Type B pancreatic cell (in vitro differentiated cells): ENCODE measurements around the gene TPCN2. TPM values are rescaled to one million over a fixed set of nuclear protein-coding genes. Genes with fewer than 3 reads are reported as not detected.

Experiments used
- DNase-seq: peaks from one replicate; pipeline ENCODE4 v3.0.0; 2021; ENCODE audit warnings: mixed read lengths; ENCODE audit not compliant: unreplicated experiment; ENCODE audit errors: extremely low spot score
- H3K27ac Mint-ChIP-seq: 2 replicates; pipeline ENCODE4 v1.8.0; 2021; ENCODE audit warnings: mild to moderate bottlenecking, mixed read lengths
- H3K27me3 Mint-ChIP-seq: 2 replicates; pipeline ENCODE4 v1.8.0; 2021; ENCODE audit warnings: mixed read lengths
- H3K36me3 Mint-ChIP-seq: 2 replicates; pipeline ENCODE4 v1.8.0; 2021; ENCODE audit warnings: mixed read lengths
- H3K4me1 Mint-ChIP-seq: one replicate; pipeline ENCODE4 v1.8.0; 2021; ENCODE audit warnings: mixed read lengths; ENCODE audit not compliant: unreplicated experiment
- H3K4me3 Mint-ChIP-seq: 2 replicates; pipeline ENCODE4 v1.8.0; 2021; ENCODE audit warnings: mild to moderate bottlenecking, mixed read lengths
- H3K9me3 Mint-ChIP-seq: 2 replicates; pipeline ENCODE4 v1.8.0; 2021; ENCODE audit warnings: mixed read lengths
- total RNA-seq: library from RNA; stranded (reverse); gene quantifications from 2 replicates; pipeline ENCODE4 v1.2.1, GENCODE V29; 2021; ENCODE audit warnings: low replicate concordance
- TF ChIP-seq, protein P1 (sequence below): fragments of 200-600 bp; sonication (generic); conservative IDR thresholded peaks from 2 replicates; pipeline ENCODE4 v1.5.0; 2021; ENCODE audit warnings: antibody characterized with exemption, mild to moderate bottlenecking

Gene TPCN2
- total RNA-seq, 1 donor from 2014 or later, result 19.5 TPM

DNA sequence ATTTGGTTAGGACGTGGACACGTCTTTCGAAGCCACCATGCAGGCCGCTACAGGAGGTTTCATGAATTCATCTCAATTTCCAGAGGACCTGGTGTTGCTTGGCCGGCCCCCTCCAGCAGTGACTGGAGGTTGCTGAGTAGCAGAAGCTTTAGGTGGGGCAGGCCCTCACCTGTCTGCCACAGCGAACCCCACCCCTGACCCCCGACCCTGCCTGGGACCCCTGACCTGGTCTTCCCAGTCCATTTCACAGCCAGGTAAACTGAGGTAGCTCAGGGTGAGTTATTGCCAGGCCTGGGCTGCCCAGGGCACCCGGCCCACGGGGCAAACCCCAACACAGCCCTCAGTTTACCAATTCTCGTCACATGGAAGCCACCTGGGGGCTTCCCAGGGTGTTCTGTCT is 67.9 kb downstream of the TPCN2 start:
- no peak for DNase-seq
- peaks cover 2% of the 10 kb centered on the region for H3K27me3 Mint-ChIP-seq
- peaks cover 16% of the 10 kb centered on the region for H3K4me1 Mint-ChIP-seq
- H3K27ac Mint-ChIP-seq, result no peak overlapping the region
- no peaks in the 10 kb centered on the region for H3K36me3 Mint-ChIP-seq
- H3K4me3 Mint-ChIP-seq, result no peak overlapping the region
- TF ChIP-seq, protein P1, sequence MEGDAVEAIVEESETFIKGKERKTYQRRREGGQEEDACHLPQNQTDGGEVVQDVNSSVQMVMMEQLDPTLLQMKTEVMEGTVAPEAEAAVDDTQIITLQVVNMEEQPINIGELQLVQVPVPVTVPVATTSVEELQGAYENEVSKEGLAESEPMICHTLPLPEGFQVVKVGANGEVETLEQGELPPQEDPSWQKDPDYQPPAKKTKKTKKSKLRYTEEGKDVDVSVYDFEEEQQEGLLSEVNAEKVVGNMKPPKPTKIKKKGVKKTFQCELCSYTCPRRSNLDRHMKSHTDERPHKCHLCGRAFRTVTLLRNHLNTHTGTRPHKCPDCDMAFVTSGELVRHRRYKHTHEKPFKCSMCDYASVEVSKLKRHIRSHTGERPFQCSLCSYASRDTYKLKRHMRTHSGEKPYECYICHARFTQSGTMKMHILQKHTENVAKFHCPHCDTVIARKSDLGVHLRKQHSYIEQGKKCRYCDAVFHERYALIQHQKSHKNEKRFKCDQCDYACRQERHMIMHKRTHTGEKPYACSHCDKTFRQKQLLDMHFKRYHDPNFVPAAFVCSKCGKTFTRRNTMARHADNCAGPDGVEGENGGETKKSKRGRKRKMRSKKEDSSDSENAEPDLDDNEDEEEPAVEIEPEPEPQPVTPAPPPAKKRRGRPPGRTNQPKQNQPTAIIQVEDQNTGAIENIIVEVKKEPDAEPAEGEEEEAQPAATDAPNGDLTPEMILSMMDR, result no peak
- no peaks in the 10 kb centered on the region for H3K9me3 Mint-ChIP-seq

DNA sequence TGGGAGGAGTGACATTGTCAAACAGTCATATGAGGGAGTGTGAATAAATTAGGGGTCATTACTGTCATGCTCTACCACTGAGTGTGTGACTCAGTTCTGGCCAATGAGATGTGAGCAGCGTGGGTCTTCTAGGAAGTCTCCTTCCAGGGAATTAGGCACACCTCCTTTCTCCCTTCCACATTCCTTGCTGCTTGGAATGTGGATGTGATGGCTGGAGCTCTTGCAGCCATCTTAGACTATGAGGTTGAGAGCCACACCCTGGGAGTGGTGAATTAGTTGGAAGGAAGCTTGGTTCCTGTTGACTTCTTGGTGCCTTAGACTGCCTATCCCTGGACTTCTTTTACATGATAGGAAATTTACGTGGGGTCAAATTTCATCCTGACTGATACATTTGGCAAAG is 70.5 kb downstream of the TPCN2 start:
- TF ChIP-seq, protein P1, result no peak

DNA sequence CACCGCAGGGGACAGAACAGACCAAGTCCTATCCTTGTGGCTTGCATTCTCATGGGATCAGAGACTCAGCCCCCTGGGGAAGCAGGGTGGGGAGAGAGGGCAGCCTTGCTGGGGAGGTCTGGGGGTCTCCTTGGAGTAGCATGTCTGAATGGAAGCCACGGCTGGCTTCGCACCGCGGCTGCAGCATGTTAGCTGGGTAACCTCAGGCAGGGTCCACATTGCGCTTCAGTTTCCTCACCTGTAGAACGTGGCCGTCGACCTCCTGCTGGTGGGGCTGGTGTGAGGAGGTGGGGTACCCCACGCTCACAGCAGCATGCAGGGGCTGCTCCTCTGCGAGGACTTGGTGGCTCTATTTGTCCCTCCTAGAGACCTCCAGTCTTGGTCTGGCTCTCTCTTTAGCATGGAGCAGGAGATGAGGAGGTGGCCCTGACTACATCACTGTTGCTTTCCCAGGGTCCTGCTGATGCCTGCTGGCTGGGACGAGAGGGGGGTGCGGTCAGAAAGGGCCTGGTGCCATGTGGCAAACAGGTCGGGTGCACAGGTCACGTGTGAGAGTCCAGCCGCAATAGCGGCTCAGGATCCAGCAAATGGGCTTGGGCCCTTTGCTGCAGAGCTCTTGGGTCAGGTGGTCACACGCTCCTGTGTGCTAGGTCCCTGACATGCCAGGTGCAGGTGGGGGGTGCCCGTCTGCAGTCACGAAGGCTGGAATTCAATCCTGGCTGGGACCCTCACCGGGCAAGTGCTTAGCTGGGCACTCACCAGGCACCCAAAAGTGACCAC is 71.6 kb downstream of the TPCN2 start:
- DNase-seq, result no peak
- H3K4me3 Mint-ChIP-seq, result no peak overlapping the region
- H3K36me3 Mint-ChIP-seq, result no peaks in the 10 kb centered on the region
- peak overlapping the region; percentile 87 for H3K27ac Mint-ChIP-seq
- TF ChIP-seq, protein P1, result no peak
- H3K4me1 Mint-ChIP-seq, result peaks cover 30% of the 10 kb centered on the region
- no peaks in the 10 kb centered on the region for H3K9me3 Mint-ChIP-seq
- no peaks in the 10 kb centered on the region for H3K27me3 Mint-ChIP-seq

More for the DNA sequence above, 70.5 kb downstream of the TPCN2 start:
- Mint-ChIP-seq H3K9me3 (no peaks in the 10 kb centered on the region), H3K27me3 (no peaks in the 10 kb centered on the region), H3K36me3 (no peaks in the 10 kb centered on the region), H3K27ac (peak overlapping the region; percentile 38), H3K4me3 (no peak overlapping the region), H3K4me1 (peaks cover 30% of the 10 kb centered on the region)
- DNase-seq, result no peak

DNA sequence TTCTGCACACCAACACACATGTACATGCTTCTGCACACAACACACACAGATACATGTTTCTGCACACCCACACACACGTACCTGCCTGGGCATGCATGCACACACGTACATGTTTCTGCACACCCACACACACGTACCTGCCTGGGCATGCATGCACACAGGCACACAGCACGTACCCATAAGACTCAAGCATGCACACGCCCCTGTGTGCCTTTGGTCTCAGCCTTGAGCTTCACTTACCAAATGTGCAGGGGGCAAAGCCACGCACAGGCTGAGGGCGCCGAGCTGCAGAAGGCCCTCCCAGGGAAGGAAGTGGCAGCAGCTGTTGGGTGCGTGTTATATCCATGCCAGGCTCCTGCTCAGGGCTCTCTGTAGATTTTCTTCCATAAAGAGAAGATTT is 72.3 kb downstream of the TPCN2 start:
- TF ChIP-seq, protein P1, result no peak
- Mint-ChIP-seq H3K27ac (peak overlapping the region; percentile 87), H3K27me3 (no peaks in the 10 kb centered on the region), H3K4me3 (peak overlapping the region; percentile 28), H3K4me1 (peaks cover 30% of the 10 kb centered on the region), H3K9me3 (no peaks in the 10 kb centered on the region), H3K36me3 (no peaks in the 10 kb centered on the region)
- DNase-seq, result no peak

DNA sequence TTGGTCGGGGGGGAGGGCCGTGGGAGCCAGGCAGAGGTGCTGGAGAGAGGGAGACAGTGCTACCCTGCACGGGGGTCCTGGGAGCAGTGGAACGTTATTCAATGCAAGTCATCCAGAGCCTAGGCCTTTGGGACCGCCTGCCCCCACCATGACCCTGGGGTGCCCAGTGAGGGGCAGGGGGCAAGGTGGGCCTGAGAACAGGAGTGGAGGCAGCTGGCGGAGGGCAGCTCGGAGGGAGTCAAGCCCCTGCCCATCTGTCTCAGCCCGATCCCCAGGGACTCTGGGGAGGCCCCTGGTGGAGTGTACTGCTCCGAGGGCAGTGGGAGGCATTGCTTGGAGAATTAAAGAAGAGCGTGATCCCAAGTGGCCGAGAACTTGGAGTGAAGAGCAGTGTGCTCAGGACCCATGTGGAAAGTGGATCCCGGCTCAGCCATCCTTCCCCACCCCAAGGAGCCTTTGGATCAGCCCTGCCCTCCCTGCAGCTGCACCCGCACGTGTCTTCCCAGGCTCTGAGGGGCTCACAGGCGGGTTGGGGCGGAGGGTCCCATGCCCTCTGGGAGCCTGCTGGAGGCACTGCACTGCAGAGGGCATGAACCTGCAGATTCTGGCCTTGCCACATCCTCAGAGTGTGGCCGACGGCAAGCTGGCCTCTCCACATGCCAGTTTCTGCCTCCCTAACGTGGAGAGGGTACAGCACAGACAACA is 73.0 kb downstream of the TPCN2 start:
- Mint-ChIP-seq H3K4me3 (no peak overlapping the region), H3K9me3 (no peaks in the 10 kb centered on the region), H3K4me1 (peaks cover 26% of the 10 kb centered on the region), H3K27ac (peak overlapping the region; percentile 87), H3K27me3 (no peaks in the 10 kb centered on the region), H3K36me3 (no peaks in the 10 kb centered on the region)
- DNase-seq, result no peak
- TF ChIP-seq, protein P1, result no peak
